SIG-M5 treated with dmso at 0.1 percent for 504 hours (cell line): ENCODE measurements around the gene MTRFR.
A peak's percentile ranks its signal among the peaks of the same experiment; 100 is the strongest.
"Not testable (repeated sequence)": the region's sequence is repeated elsewhere in the genome, so short reads cannot be mapped to it uniquely, and the experiment has no call there.

Experiments
- DNase-seq: peaks from one replicate; lab custom pipeline; 2025; ENCODE audit not compliant: unreplicated experiment; lab: John Stamatoyannopoulos, UW

Gene MTRFR

DNA sequence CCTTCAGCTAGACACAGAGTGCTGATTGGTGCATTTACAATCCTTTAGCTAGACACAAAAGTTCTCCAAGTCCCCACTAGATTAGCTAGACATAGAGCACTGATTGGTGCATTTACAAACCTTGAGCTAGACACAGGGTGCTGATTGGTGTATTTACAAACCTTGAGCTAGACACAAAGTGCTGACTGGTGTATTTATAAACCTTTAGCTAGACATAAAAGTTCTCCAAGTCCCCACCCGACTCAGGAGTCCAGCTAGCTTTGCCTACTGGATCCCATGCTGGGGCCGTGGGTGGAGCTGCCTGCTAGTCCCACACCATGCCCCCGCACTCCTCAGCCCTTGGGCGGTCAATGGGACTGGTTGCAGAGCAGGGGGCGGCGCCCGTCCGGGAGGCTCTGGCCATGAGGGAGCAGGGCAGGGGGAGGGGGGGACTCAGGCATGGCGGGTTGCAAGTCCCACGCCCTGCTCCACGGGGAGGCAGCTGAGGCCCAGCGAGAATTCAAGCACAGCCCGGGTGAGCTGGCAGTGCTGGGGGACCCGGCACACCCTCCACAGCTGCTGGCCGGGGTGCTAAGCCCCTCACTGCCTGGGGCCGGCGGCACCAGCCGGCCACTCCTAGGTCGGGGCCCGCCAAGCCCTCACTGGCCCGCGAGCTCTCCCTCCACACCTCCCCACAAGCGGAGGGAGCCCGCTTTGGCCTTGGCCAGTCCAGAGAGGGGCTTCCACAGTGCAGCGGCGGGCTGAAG lies 15.9 kb downstream of the MTRFR start:
- not testable (repeated sequence) for DNase-seq

DNA sequence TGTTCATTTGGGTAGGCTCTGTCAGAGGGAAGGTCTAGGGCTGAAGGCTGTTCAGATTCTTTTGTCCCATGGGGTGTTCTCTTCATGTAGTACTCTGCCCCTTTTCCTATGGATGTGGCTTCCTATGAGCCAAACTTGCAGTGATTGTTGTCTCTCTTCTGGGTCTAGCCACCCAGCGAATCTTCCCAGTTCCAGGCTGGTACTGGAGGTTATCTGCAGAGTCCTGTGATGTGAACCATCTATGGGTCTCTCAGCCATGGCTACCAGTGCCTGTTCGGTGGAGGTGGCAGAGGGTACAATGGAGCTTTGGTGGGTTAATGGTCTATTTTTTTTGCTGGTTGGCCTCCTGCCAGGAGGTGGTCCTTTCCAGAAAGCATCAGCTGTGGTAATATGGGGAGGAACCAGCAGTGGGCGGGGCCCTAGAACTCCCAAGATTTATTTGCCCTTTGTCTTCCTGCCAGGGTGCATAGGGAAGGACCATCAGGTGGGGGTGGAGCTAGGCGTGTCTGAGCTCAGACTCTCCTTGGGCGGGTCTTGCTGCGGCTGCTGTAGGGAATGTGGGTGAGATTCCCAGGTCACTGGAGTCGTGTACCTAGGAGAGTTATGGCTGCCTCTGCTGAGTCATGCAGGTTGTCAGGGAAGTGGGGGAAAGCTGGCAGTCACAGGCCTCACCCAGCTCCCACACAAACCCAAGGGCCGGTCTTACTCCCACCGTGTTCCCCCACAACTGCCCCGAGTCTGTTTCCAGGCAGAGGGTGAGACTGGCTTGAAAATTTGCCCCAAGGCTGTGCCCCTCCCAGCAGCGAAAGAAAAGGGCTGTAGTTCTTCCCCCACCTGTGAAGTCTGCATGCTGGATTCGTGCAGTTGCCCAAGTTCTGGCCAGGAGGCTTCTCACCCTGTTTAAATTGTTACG lies 17.5 kb downstream of the MTRFR start:
- DNase-seq, result peak; percentile 34

DNA sequence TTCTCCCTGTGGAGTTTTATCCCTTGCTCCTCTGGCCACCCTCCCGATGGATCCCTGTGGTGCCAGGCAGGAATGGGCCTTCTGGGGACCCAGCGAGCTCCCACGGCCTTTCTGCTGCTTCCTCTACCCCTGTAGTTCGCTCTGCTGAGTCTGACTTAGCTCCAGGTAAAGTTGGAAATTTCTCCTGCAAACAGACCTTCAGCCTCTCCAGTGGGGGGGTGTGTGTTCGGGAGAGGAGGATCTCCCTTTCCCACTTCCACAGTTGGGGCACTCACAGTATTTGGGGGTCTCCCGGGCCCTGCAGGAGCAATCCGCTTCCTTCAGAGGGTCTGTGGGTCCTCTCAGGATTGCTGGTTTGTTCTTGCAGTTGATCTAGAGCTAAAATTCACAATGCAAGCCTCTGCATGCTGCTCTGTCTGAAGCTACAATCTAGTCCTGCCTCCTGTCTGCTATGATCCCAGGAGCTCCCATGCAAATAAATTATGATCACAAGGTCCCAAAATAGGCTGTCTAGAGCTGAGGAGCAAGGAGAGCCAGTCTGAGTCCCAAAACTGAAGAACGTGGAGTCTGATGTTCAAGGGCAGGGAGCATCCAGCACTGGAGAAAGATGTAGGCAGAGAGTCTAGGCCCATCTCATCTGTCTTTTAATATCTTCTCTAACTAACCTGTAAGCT lies 18.3 kb downstream of the MTRFR start:
- DNase-seq, result no peak

DNA sequence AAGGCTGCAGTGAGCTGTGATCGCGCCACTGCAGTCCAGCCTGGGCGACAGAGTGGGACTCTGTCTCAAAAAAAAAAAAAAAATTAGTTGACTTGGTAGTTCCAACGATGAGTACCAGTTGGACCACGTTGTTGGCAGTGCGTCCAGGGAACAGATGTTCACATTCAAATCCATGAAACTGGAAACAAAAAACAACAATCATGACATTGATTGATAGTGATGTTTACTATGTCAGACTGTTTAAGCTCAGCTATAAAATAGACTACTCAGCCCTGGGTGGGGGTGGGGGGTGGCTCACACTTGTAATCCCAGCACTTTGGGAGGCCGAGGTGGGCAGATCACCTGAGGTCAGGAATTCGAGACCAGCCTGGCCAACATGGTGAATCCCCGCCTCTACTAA lies 19.1 kb downstream of the MTRFR start:
- not testable (repeated sequence) for DNase-seq

DNA sequence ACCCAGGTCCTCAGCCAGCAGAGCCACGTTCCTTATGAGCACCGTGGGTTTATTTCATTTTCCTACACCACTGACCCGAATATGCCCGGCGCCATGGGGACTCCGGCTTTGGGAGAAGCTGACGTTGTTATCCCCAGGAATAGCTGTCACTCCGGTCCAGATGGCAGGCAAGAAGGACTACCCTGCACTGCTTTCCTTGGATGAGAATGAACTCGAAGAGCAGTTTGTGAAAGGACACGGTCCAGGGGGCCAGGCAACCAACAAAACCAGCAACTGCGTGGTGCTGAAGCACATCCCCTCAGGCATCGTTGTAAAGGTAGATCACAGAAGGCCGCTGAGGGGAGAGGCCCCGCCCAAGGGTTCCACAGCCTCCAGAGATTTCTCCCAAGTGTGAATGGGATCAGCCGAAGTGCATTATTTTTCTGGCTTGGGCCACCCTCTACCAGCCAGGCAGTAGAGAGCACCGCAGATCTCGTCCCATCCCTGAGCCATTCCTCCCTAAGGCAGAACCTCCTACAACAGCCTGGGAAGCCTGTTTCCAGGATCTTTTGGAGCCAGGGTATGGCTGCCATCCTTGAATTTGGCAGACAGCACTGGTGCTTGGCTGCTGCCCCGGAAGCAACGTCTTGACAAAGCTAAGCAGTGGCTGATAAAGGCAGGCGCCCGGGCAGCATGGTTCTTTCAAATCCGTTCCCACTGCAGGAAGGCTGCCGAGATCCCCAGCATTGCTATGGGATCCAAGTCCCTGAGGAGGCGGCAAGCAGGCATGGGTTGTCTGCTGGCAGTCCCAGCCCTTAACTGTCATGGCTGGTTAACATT lies 20.6 kb downstream of the MTRFR start:
- no peak for DNase-seq

GRCh38 chr12:123254853-123255446 lies 21.7 kb downstream of the MTRFR start:
- no peak for DNase-seq

- no peak for DNase-seq
Measured at GRCh38 chr12:123258593-123258992, 25.4 kb downstream of the MTRFR start.

DNA sequence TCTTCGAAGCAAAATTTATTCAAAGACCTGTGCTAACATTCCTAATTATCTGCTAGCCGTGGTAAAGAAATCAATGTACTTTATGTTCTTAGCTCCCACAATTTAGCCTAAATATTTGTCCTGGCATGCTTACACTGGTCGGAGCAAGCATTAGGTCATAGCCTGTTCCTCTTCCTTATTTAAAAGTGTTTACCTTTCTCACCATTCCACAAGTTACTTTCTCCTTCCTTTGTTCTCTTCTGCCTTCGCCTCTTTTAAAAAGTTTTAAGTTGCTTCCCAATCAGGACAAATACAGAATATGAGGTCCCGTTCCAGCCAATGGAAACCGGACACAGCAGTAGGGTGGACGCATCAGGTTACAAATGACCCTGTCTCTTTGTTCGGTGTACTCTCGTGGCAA lies 26.8 kb downstream of the MTRFR start:
- no peak for DNase-seq

DNA sequence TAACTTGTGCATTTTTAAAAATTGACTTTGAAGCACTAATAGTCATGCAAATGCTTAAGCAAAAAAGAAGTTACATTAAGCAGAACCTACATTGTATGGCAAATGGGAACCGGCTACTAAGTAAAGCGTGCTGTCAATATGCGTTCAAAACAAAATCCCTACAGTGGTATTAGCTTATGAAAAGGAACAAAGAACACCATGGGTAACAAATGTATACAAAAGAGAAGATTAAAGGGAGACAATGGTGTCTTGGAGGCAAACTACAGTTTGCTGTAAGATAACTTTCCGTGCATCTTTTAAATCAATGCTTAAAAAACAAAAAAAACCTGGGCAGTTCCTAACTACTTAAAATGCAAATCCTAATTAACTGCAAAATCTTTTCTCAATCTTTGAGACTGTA lies 28.0 kb downstream of the MTRFR start:
- DNase-seq, result no peak

GRCh38 chr12:123263196-123263817 lies 30.1 kb downstream of the MTRFR start:
- DNase-seq, result no peak

- peak; percentile 14 for DNase-seq
Measured at GRCh38 chr12:123264642-123265041, 31.4 kb downstream of the MTRFR start.

- no peak for DNase-seq
Measured at GRCh38 chr12:123265851-123266678, 32.8 kb downstream of the MTRFR start.

DNA sequence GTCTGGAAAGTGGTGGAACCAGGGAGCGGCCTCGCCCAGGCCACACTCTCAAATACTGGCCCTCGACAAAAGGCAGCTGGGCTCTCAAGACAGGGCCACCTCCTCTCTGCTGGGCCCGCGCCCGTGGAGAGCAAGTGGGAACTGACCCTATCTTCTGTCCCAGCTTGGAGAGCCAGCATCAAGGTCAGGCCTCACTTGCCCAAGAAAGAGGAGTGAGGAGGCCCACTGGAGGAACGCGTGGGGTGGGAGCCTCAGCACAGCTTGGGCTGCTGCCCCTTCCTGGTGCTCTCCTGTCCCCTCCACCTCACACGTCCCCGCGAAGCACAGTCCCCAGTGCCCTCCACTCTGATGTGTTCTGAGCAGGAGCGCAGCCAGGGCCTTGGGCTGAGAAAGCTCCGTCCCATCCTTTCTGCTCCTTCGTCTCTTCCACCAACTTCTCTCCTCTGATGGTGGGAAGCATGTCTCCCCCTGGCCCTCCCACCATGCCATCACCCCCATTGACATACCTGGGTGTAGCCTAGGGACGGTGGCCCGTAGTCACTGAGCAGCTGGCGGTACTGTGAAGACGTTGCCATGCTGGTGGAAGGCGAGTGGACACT lies 33.5 kb downstream of the MTRFR start:
- DNase-seq, result no peak

DNA sequence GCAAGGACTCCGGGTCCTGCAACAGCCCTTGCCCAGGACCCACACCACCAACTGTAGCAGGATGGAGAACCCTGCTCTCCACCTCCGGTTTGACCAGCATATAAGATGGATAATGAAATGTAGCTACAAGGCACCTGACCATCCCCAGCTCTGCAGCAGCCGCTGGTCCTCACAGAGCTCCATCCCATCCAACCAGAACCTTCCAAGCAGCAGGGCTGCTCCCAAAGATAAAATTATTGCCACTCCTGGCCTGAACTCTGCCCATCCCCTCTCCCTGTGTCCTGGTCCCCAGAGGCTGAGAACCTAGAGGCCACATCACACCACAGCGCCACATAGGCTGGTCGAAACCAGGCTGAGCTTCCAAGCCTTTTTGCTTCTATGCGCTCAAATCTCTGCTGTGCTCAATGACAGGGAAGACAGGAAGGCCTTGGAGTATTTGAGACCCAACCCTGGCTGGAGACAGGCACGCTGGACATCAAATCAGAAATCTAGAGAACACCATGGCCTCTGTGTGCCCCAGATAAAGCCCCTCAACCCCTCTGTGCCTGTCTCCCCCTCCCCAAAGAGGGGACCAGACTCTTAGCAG lies 34.2 kb downstream of the MTRFR start:
- no peak for DNase-seq

GRCh38 chr12:123267991-123268843 lies 35.0 kb downstream of the MTRFR start:
- DNase-seq, result no peak

GRCh38 chr12:123268850-123269249 lies 35.6 kb downstream of the MTRFR start:
- DNase-seq, result no peak

DNA sequence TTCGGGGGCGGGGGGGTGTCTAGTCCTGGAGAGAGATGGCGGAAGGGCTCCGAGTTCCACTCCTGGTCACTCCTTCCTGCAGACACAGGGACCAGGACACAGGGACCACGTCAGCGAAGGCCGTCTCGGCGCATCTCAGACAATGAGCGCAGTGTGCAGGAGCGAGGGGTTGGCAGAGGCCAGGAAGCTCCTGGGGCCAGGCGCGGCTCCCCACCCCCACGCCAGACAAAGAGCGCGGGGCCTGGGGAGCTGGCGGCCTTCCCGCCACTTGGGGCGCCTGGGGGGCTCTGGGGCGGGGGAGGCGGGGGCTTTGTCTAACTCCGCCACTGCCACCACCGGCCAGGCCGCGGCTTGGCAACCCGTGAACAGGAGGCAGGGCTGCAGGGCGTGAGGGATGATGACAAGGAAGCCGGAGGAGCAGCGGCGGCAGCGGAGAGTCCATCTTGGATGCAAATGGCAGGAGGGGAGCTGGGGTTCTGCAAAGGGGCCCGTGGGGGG lies 36.2 kb downstream of the MTRFR start:
- DNase-seq, result no peak
